Measurements from ENCODE around the gene PP2D1. TPM values are rescaled to one million over a fixed set of nuclear protein-coding genes. Genes with fewer than 3 reads are reported as not detected.

The PP2D1 gene
- total RNA-seq, 4 donors from 2014 or later: not detected

GRCh38 chr3:20046556-20046955, 34.5 kb upstream of the PP2D1 start:
- TF ChIP-seq CTCF (IDR thresholded peaks at IDR 0.05; ENCODE audit: low read depth): no peak

GRCh38 chr3:20043825-20044224, 31.8 kb upstream of the PP2D1 start:
- TF ChIP-seq CTCF (IDR thresholded peaks at IDR 0.05; ENCODE audit: low read depth): no peak

GRCh38 chr3:20043396-20043795, 31.3 kb upstream of the PP2D1 start:
- no peak for TF ChIP-seq CTCF (IDR thresholded peaks at IDR 0.05; ENCODE audit: low read depth)

- TF ChIP-seq CTCF (IDR thresholded peaks at IDR 0.05; ENCODE audit: low read depth): no peak
Measured at GRCh38 chr3:20042331-20042730, 30.3 kb upstream of the PP2D1 start.

GRCh38 chr3:20041197-20041780, 29.2 kb upstream of the PP2D1 start:
- TF ChIP-seq CTCF (IDR thresholded peaks at IDR 0.05; ENCODE audit: low read depth): no peak

- no peak for TF ChIP-seq CTCF (IDR thresholded peaks at IDR 0.05; ENCODE audit: low read depth)
Measured at GRCh38 chr3:20040548-20041196, 28.6 kb upstream of the PP2D1 start.

- no peak for TF ChIP-seq CTCF (IDR thresholded peaks at IDR 0.05; ENCODE audit: low read depth)
Measured at GRCh38 chr3:20039765-20040547, 27.9 kb upstream of the PP2D1 start, which contains the start of gene KAT2B. Gene KAT2B (plus strand): TSS chr3:20040446. CDS start chr3:20040478, 32 bp downstream.

All from subcutaneous adipose tissue (tissue), 4 donors.